Keratinocyte (primary cell): ENCODE data around the gene EIF4E2.

Experiments used
- EZH2 ChIP-seq: IDR thresholded peaks from one replicate; pipeline ENCODE4 v1.6.1; 2012; ENCODE audit warnings: inconsistent platforms, mild to moderate bottlenecking, low read length, moderate library complexity
- TF ChIP-seq, protein P1 (sequence below), 3 experiments: IDR thresholded peaks in 1 of 3; conservative IDR thresholded peaks in 1 of 3; optimal IDR thresholded peaks in 1 of 3; 2 replicates in 2 of 3; 3 replicates in 1 of 3; pipeline versions ENCODE3 to v1.5.1; 2011; ENCODE audit warnings: low read length in 3 of 3, mild to moderate bottlenecking in 3 of 3, moderate library complexity in 2 of 3, control low read depth in 1 of 3, inconsistent platforms in 1 of 3; ENCODE audit not compliant: insufficient read depth in 2 of 3; ENCODE audit errors: extremely low read depth in 1 of 3

DNA sequence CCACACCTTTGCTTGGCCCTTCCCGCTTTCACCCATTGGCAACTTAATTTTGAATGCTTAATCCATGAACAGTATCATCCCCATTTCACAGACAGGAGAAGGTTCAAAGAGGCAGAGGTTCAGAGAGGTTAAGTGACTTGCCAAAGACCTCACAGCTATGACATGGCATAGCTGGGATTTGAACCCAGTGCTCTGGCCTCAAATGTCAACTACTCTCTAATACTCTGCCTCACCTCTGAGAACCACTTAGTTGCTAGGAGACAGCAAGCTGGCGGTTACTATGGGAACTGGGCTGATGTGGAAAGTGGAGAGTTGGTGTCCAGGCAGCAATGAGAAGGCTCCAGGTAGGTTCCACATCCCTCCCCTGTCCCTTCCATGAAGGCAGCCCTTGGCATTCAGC is 46.1 kb upstream of the EIF4E2 start:
- TF ChIP-seq, protein P1, sequence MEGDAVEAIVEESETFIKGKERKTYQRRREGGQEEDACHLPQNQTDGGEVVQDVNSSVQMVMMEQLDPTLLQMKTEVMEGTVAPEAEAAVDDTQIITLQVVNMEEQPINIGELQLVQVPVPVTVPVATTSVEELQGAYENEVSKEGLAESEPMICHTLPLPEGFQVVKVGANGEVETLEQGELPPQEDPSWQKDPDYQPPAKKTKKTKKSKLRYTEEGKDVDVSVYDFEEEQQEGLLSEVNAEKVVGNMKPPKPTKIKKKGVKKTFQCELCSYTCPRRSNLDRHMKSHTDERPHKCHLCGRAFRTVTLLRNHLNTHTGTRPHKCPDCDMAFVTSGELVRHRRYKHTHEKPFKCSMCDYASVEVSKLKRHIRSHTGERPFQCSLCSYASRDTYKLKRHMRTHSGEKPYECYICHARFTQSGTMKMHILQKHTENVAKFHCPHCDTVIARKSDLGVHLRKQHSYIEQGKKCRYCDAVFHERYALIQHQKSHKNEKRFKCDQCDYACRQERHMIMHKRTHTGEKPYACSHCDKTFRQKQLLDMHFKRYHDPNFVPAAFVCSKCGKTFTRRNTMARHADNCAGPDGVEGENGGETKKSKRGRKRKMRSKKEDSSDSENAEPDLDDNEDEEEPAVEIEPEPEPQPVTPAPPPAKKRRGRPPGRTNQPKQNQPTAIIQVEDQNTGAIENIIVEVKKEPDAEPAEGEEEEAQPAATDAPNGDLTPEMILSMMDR (optimal IDR thresholded peaks at IDR 0.05 in 1 of 3, IDR thresholded peaks at IDR 0.05 in 1 of 3, conservative IDR thresholded peaks at IDR 0.05 in 1 of 3; ENCODE audit: extremely low read depth in 1 of 3, insufficient read depth in 2 of 3, low read length in 3 of 3) = no peak
- no peak for TF ChIP-seq EZH2
